H1 (cell line): ENCODE results near the gene ROR1. TPM values are rescaled to one million over a fixed set of nuclear protein-coding genes. Genes with fewer than 3 reads are reported as not detected.

Experiments
- CTCF ChIA-PET: fragments of 300-600 bp; sonication (Branson Sonifier 250); formaldehyde crosslinking; loops from one replicate; lab custom pipeline; 2021; ENCODE audit not compliant: partially characterized antibody; lab: Charles Lee
- POLR2A ChIA-PET: fragments of 300-600 bp; sonication (Branson Sonifier 250); formaldehyde crosslinking; loops from one replicate; lab custom pipeline; 2021; ENCODE audit warnings: inconsistent platforms; ENCODE audit not compliant: partially characterized antibody; lab: Charles Lee
- DNase-seq, 2 experiments: peaks; one replicate each; pipeline versions ENCODE4 v3.0.0 to v3.0.0-alpha.2; 2010 to 2022; ENCODE audit warnings: low spot score in 2 of 2, low read depth in 1 of 2, mixed read lengths in 1 of 2
- FAIRE-seq: peaks from 2 replicates; lab custom pipeline; 2011; peaks lifted over from hg19 to GRCh38; lab: Jason Lieb, UNC
- H2AFZ ChIP-seq: 2 replicates; pipeline ENCODE4 v1.8.1; 2012; ENCODE audit warnings: low read length, inconsistent platforms
- H2AK5ac ChIP-seq: 2 replicates; pipeline ENCODE4 v1.6.1; 2013; ENCODE audit warnings: low read depth, low read length
- H2BK120ac ChIP-seq: replicated peaks from 2 replicates; pipeline ENCODE3; 2013; ENCODE audit warnings: low read depth, low read length, inconsistent platforms
- H2BK12ac ChIP-seq: 2 replicates; pipeline ENCODE4 v1.6.1; 2013; ENCODE audit warnings: low read depth, low read length
- H2BK15ac ChIP-seq: 2 replicates; pipeline ENCODE4 v1.6.1; 2013; ENCODE audit warnings: low read length
- H2BK20ac ChIP-seq: 2 replicates; pipeline ENCODE4 v1.6.1; 2013; ENCODE audit warnings: low read length
- H2BK5ac ChIP-seq: 2 replicates; pipeline ENCODE4 v1.6.1; 2013; ENCODE audit warnings: low read depth, low read length
- H3K14ac ChIP-seq: 2 replicates; pipeline ENCODE4 v1.6.1; 2013; ENCODE audit warnings: inconsistent platforms; ENCODE audit not compliant: insufficient read length
- H3K18ac ChIP-seq: 2 replicates; pipeline ENCODE4 v1.6.1; 2013; ENCODE audit warnings: low read length; ENCODE audit errors: extremely low read depth
- H3K23ac ChIP-seq: 2 replicates; pipeline ENCODE4 v1.6.1; 2013; ENCODE audit warnings: inconsistent platforms; ENCODE audit not compliant: insufficient read length
- H3K23me2 ChIP-seq: 2 replicates; pipeline ENCODE4 v1.6.1; 2013; ENCODE audit warnings: low read depth, low read length
- H3K27ac ChIP-seq: 2 replicates; pipeline ENCODE4 v1.6.1; 2011; ENCODE audit warnings: low read depth, low read length, inconsistent platforms
- H3K27me3 ChIP-seq, 4 experiments: replicated peaks in 1 of 4; 1 replicate in 1 of 4; 2 replicates in 3 of 4; pipeline versions ENCODE4 v1.6.1 to v1.8.1; 2011 to 2013; ENCODE audit warnings: low read length in 3 of 4, mild to moderate bottlenecking in 3 of 4, inconsistent platforms in 2 of 4, mixed read lengths in 2 of 4, moderate library complexity in 1 of 4; ENCODE audit not compliant: control insufficient read depth in 3 of 4, insufficient read depth in 3 of 4; ENCODE audit errors: extremely low read depth in 1 of 4
- H3K36me3 ChIP-seq, 4 experiments: 2 replicates each; pipeline versions ENCODE4 v1.6.1 to v1.8.1; 2011 to 2013; ENCODE audit warnings: mild to moderate bottlenecking in 4 of 4, low read length in 3 of 4, moderate library complexity in 2 of 4, control low read depth in 1 of 4, inconsistent platforms in 1 of 4; ENCODE audit not compliant: insufficient read depth in 4 of 4, control insufficient read depth in 2 of 4
- H3K4ac ChIP-seq: replicated peaks from 2 replicates; pipeline ENCODE3; 2013; ENCODE audit warnings: low read length, low read depth, mixed read lengths, inconsistent platforms; ENCODE audit not compliant: insufficient read length
- H3K4me1 ChIP-seq, 4 experiments: replicated peaks in 1 of 4; 1 replicate in 1 of 4; 2 replicates in 3 of 4; pipeline versions ENCODE4 v1.6.1 to v1.8.1; 2011 to 2013; ENCODE audit warnings: low read length in 3 of 4, inconsistent platforms in 2 of 4, mixed read lengths in 1 of 4; ENCODE audit not compliant: insufficient read depth in 4 of 4, control insufficient read depth in 3 of 4
- H3K4me2 ChIP-seq, 2 experiments: 2 replicates each; pipeline versions ENCODE4 v1.6.1 to v1.8.1; 2011 to 2013; ENCODE audit warnings: low read depth in 2 of 2, low read length in 2 of 2, control low read depth in 1 of 2, inconsistent platforms in 1 of 2, mild to moderate bottlenecking in 1 of 2; ENCODE audit not compliant: insufficient read depth in 1 of 2
- H3K4me3 ChIP-seq, 4 experiments: fragments of 200-600, 300-600 bp in 1 of 4; sonication (generic), shearing (Covaris generic), sonication (Bioruptor Twin) in 1 of 4; 2 replicates each; pipeline versions ENCODE4 v1.5.1 to v1.8.1; 2011 to 2016; ENCODE audit warnings: low read length in 4 of 4, low read depth in 3 of 4, control low read depth in 2 of 4, inconsistent platforms in 2 of 4, mild to moderate bottlenecking in 2 of 4, mixed read lengths in 1 of 4, moderate library complexity in 1 of 4; ENCODE audit not compliant: insufficient read depth in 2 of 4; ENCODE audit errors: extremely low read depth in 1 of 4
- H3K56ac ChIP-seq: replicated peaks from 2 replicates; pipeline ENCODE3; 2013; ENCODE audit warnings: low read depth, mild to moderate bottlenecking, mixed read lengths, low read length, inconsistent platforms; ENCODE audit not compliant: insufficient read length
- H3K79me1 ChIP-seq: 2 replicates; pipeline ENCODE4 v1.6.1; 2013; ENCODE audit warnings: low read depth, low read length, control low read depth
- H3K79me2 ChIP-seq, 2 experiments: 2 replicates each; pipeline versions ENCODE4 v1.6.1 to v1.8.1; 2012 to 2013; ENCODE audit warnings: low read length in 2 of 2, mild to moderate bottlenecking in 2 of 2, inconsistent platforms in 1 of 2; ENCODE audit not compliant: insufficient read depth in 2 of 2, control insufficient read depth in 1 of 2
- H3K9ac ChIP-seq, 4 experiments: replicated peaks in 1 of 4; 1 replicate in 1 of 4; 2 replicates in 3 of 4; pipeline versions ENCODE4 v1.6.1 to v1.8.1; 2011 to 2013; ENCODE audit warnings: low read depth in 3 of 4, low read length in 3 of 4, control low read depth in 2 of 4, mild to moderate bottlenecking in 2 of 4, moderate library complexity in 2 of 4, inconsistent platforms in 1 of 4; ENCODE audit errors: extremely low read depth in 1 of 4
- H3K9me3 ChIP-seq, 2 experiments: 2 replicates each; pipeline versions ENCODE4 v1.6.1 to v1.8.1; 2012 to 2013; ENCODE audit warnings: mild to moderate bottlenecking in 2 of 2, moderate library complexity in 2 of 2, control low read depth in 1 of 2, inconsistent platforms in 1 of 2, low read depth in 1 of 2, low read length in 1 of 2, mixed read lengths in 1 of 2; ENCODE audit not compliant: insufficient read depth in 2 of 2
- H4K20me1 ChIP-seq, 2 experiments: replicated peaks in 1 of 2; 2 replicates each; pipeline versions ENCODE3 to v1.8.1; 2011 to 2013; ENCODE audit warnings: inconsistent platforms in 2 of 2, low read length in 2 of 2, mild to moderate bottlenecking in 1 of 2; ENCODE audit not compliant: insufficient read depth in 2 of 2, control insufficient read depth in 1 of 2
- H4K5ac ChIP-seq: 2 replicates; pipeline ENCODE4 v1.6.1; 2013; ENCODE audit warnings: low read length, low read depth, mixed read lengths, inconsistent platforms; ENCODE audit not compliant: insufficient read length
- H4K8ac ChIP-seq: 2 replicates; pipeline ENCODE4 v1.8.0; 2013; ENCODE audit warnings: mild to moderate bottlenecking, moderate library complexity, low read length, inconsistent platforms; ENCODE audit not compliant: insufficient read depth; ENCODE audit errors: extremely low read depth
- H4K91ac ChIP-seq: replicated peaks from 2 replicates; pipeline ENCODE3; 2013; ENCODE audit warnings: low read length, mixed read lengths, inconsistent platforms; ENCODE audit not compliant: insufficient read length
- ASH2L ChIP-seq: fragments of 200-600, 300-600 bp; sonication (generic); IDR thresholded peaks from one replicate; pipeline ENCODE4 v1.7.1; 2017; ENCODE audit warnings: low read length
- CREB1 ChIP-seq: IDR thresholded peaks from 2 replicates; pipeline ENCODE4 v1.6.1; 2012; ENCODE audit warnings: inconsistent platforms
- NANOG ChIP-seq: IDR thresholded peaks from 2 replicates; pipeline ENCODE4 v1.6.1; 2011; ENCODE audit warnings: low read length, low read depth, mild to moderate bottlenecking, inconsistent platforms; ENCODE audit not compliant: insufficient read depth, poor library complexity, severe bottlenecking
- RFX5 ChIP-seq: IDR thresholded peaks from 2 replicates; pipeline ENCODE4 v1.6.1; 2011; ENCODE audit warnings: low read depth, low read length, improper control_type of control experiment, borderline replicate concordance
- TAF1 ChIP-seq: IDR thresholded peaks from 2 replicates; pipeline ENCODE4 v1.6.1; 2011; ENCODE audit warnings: mild to moderate bottlenecking, low read depth, low read length
- WGBS, 2 experiments: shearing (Covaris generic) in 1 of 2; methylation state at CpG; one replicate each; pipeline versions ENCODE4 v1.1.6 to v1.1.7; 2013 to 2015; ENCODE audit warnings: low lambda C conversion rate in 2 of 2, mixed read lengths in 2 of 2, inconsistent platforms in 1 of 2, low coverage in 1 of 2, missing lambda C conversion rate in 1 of 2; ENCODE audit not compliant: insufficient replicate concordance in 2 of 2, insufficient coverage in 1 of 2, insufficient read length in 1 of 2; ENCODE audit errors: extremely low coverage in 1 of 2, missing lambda C conversion rate in 1 of 2; 5-methylcytosine and 5-hydroxymethylcytosine counted together
- polyA plus RNA-seq, 7 experiments: library from polyadenylated mRNA; depleted of rRNA in 3 of 7; stranded (reverse) in 5 of 7; unstranded in 2 of 7; fragments of >200 nt in 5 of 7; fragments of 200-250 nt in 2 of 7; gene quantifications; 1 replicate in 5 of 7; 2 replicates in 1 of 7; 4 replicates in 1 of 7; pipeline versions ENCODE4 v1.2.1 to v1.2.3, GENCODE V29; 2011 to 2013; ENCODE audit warnings: missing spikeins in 2 of 7, mixed read lengths in 2 of 7
- total RNA-seq: library from RNA; stranded (reverse); fragmentation: NEBNext Ultra II Directional; extraction: Animal tissue kit (Norgen Biotek cat#: 25700); gene quantifications from 2 replicates; pipeline ENCODE4 v1.2.1, GENCODE V29; 2021

Gene ROR1
- total and polyA plus RNA-seq, 2 of the 8 experiments (the other 6 are each of a cell fraction or from before 2014, with no cell fraction given), result 33.6 to 73.6 TPM

- no peak overlapping the region for H3K4me2 ChIP-seq
- ChIA-PET CTCF (interaction anchor here (0.6 to 3.9 kb wide), 2 partner anchors 10 to 1347 kb away, joined by 3 to 20 read pairs; no protein-coding TSS in a partner anchor), POLR2A (no interaction called here)
Measured at GRCh38 chr1:64127297-64127696, 353.5 kb downstream of the ROR1 start.

More at GRCh38 chr1:64127297-64127696, 353.5 kb downstream of the ROR1 start:
- H3K18ac ChIP-seq, result no peak overlapping the region
- no peak overlapping the region for H2BK15ac ChIP-seq
- H4K20me1 ChIP-seq, result no peaks in the 10 kb centered on the region
- no peak overlapping the region for H2BK20ac ChIP-seq
- no peak for FAIRE-seq
- WGBS, 2 experiments, result 71% methylated on average over 3 of the region's 3 CpGs; no CpG with 5 or more reads in 1 of the 2 experiments
- no peak overlapping the region for H3K4ac ChIP-seq
- no peaks in the 10 kb centered on the region for H3K23me2 ChIP-seq
- no peak overlapping the region for H3K27ac ChIP-seq
- no peak overlapping the region for H2BK5ac ChIP-seq
- H3K79me1 ChIP-seq, result no peaks in the 10 kb centered on the region; the same call in 1 of the 2 replicates
- no peak overlapping the region for H4K8ac ChIP-seq
- no peak overlapping the region for H4K5ac ChIP-seq
- H2AFZ ChIP-seq, result no peak overlapping the region
- no peak overlapping the region for H3K4me3 ChIP-seq
- no peak overlapping the region for H3K56ac ChIP-seq
- H3K9ac ChIP-seq, result no peak overlapping the region
- H2BK120ac ChIP-seq, result no peak overlapping the region
- H3K14ac ChIP-seq, result no peak overlapping the region
- H3K27me3 ChIP-seq, result no peaks in the 10 kb centered on the region
- no peaks in the 10 kb centered on the region for H3K36me3 ChIP-seq
- no peak for DNase-seq
- H2AK5ac ChIP-seq, result no peak overlapping the region
- H4K91ac ChIP-seq, result no peak overlapping the region
- H3K23ac ChIP-seq, result no peak overlapping the region
- H3K4me1 ChIP-seq, result peaks cover 0 to 5% (median under 1%) of the 10 kb centered on the region in 4 experiments; a peak in 2 of 7 replicates
- no peaks in the 10 kb centered on the region for H3K9me3 ChIP-seq
- no peak overlapping the region for H2BK12ac ChIP-seq
- no peak for TF ChIP-seq TAF1
- TF ChIP-seq CREB1, result no peak
- TF ChIP-seq RFX5, result no peak
- no peak for TF ChIP-seq ASH2L
- no peak for TF ChIP-seq NANOG
- no peaks in the 10 kb centered on the region; a peak in 1 of 4 replicates for H3K79me2 ChIP-seq
